GM11168 (cell line): ENCODE results near the gene OAS3.
"Not testable (repeated sequence)": the region's sequence is repeated elsewhere in the genome, so short reads cannot be mapped to it uniquely, and the experiment has no call there.

ENCODE experiments used
- in situ Hi-C: fragments of 300-500 bp; cut with MboI; formaldehyde crosslinking; loops from one replicate; pipeline ENCODE4 v1.12.0; 2022; ENCODE audit warnings: low sequenced_read_pairs; ENCODE audit not compliant: unreplicated experiment

The OAS3 gene

GRCh38 chr12:112948806-112949205 lies 10.5 kb downstream of the OAS3 start:
- in situ Hi-C loops: no loop called here

GRCh38 chr12:112950701-112951100 lies 12.4 kb downstream of the OAS3 start:
- in situ Hi-C loops: no loop called here

DNA sequence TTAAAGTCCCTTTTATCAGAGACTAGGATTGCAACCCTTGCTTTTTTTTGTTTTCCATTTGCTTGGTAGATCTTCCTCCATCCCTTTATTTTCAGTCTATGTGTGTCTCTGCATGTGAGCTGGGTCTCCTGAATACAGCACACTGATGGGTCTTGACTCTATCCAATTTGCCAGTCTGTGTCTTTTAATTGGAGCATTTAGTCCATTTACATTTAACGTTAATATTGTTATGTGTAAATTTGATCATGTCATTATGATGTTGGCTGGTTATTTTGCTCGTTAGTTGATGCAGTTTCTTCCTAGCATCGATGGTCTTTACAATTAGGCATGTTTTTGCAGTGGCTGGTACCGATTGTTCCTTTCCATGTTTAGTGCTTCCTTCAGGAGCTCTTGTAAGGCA lies 18.9 kb downstream of the OAS3 start:
- in situ Hi-C loops: not testable (repeated sequence)

DNA sequence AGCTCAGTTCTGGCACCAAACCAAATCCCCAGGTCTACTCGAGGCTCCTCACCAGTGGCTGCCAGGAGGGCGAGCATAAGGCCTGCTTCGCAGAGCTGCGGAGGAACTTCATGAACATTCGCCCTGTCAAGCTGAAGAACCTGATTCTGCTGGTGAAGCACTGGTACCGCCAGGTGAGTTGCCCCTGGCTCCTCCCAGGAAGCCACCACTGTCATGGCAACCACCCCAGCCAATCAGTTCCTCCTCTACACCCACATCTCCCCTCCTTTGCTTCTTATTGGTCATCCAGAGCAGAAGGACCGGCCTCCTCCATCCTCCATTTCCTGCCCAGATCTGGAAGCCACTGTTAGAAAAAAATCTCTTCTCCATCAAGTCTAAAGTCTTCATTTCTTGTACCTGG lies 22.8 kb downstream of the OAS3 start:
- in situ Hi-C loops: no loop called here

DNA sequence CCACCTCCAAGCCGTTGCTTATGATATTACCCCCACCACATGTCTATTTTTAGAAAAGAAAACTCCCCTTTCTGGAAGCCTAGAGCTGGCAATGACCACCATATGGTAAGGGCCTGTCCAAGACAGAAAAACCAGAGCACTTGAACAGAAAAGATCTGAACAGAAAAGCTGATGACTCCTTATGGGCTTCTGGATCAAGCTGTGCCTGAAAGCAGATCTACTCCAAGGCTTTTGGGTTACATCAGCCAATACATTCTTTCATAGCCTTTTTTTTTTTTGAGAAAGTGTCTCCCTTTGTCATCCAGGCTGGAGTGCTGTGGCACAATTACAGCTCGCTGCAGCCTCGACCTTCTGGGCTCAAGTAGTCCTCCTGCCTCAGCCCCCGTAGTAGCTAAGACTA lies 23.3 kb downstream of the OAS3 start:
- in situ Hi-C loops: no loop called here

GRCh38 chr12:112962561-112962960 lies 24.3 kb downstream of the OAS3 start:
- in situ Hi-C loops: no loop called here

GRCh38 chr12:112963227-112963861 lies 25.1 kb downstream of the OAS3 start:
- in situ Hi-C loops: no loop called here

DNA sequence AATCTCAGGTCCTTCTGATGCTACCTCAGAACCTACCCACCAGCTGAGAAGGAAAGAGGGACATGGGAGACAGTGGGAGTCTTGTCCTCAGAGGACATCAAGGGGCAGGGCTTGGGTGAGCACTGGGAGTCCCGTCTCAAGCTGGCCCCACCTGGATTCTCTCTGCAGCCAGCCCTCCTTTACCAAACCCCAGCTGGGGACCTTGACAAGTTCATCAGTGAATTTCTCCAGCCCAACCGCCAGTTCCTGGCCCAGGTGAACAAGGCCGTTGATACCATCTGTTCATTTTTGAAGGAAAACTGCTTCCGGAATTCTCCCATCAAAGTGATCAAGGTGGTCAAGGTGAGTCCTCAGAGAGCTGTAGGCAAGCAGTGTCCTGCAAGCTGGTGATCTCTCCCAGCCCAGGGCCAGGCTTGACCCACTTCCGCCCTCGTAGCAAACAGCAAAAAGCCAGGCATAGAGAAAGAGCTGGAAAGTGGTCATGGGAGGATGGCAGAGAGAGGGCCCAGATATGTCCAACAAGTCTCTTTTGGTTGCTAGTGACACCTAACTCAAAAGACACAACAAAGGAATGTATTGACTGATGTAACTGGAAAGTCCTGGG lies 25.9 kb downstream of the OAS3 start:
- in situ Hi-C loops: no loop called here

DNA sequence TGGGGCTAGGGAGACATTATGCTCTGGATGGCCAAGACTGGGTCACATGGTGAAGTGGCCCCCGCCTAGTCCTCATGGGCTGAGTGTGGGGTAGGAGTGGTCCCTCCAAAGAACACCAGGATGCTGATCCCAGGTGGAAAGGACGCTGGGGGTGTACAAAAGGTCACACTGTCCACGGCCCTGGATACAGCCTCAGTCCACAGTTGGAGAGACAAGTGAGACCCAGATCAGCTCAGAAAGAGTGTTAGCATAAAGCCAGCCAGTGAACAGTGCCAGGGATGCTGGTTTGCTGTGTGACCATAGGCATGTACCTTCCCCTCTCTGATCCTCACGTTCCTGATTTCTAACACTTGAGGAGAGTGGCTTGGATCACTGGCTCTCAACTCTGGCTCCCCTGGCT lies 26.6 kb downstream of the OAS3 start:
- in situ Hi-C loops: no loop called here

GRCh38 chr12:112965643-112966042 lies 27.4 kb downstream of the OAS3 start:
- in situ Hi-C loops: no loop called here

DNA sequence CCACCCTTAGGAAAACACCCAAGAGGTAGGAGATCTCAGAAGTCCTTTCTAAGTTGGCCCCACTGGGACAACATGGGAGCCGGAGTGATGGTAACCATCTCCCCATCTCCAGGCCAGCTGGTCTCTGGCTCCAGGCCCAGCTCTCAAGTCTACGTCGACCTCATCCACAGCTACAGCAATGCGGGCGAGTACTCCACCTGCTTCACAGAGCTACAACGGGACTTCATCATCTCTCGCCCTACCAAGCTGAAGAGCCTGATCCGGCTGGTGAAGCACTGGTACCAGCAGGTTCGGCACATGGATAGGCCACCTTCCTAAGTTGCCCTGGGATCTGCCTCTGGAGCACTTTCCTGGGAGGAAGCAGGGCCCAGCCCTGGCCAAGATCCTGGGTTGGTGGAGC lies 29.0 kb downstream of the OAS3 start:
- in situ Hi-C loops: no loop called here

DNA sequence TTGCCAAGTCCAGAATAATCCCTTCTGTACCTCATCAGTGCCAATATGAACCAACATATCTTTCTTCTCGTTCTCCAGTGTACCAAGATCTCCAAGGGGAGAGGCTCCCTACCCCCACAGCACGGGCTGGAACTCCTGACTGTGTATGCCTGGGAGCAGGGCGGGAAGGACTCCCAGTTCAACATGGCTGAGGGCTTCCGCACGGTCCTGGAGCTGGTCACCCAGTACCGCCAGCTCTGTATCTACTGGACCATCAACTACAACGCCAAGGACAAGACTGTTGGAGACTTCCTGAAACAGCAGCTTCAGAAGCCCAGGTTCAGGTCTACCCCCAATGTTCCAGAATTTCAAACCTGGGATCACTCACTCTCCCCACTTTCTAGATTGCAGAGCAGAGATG lies 29.6 kb downstream of the OAS3 start:
- in situ Hi-C loops: no loop called here

DNA sequence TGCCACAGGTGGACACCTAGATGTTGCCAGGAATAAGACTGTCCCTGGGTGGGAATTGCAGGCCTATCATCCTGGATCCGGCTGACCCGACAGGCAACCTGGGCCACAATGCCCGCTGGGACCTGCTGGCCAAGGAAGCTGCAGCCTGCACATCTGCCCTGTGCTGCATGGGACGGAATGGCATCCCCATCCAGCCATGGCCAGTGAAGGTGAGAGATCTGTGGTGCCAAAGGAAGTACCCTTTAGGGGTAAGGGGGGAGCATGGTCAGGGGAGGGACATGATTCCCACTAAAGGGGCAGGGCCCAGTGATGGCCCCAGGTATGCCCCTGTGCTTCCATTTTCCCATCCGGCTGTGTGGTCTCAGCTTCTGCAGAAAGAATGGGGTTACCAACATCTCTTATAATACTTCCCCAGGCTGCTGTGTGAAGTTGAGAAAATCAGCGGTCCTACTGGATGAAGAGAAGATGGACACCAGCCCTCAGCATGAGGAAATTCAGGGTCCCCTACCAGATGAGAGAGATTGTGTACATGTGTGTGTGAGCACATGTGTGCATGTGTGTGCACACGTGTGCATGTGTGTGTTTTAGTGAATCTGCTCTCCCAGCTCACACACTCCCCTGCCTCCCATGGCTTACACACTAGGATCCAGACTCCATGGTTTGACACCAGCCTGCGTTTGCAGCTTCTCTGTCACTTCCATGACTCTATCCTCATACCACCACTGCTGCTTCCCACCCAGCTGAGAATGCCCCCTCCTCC lies 31.5 kb downstream of the OAS3 start:
- in situ Hi-C loops: no loop called here

GRCh38 chr12:112970391-112970790 lies 32.1 kb downstream of the OAS3 start:
- in situ Hi-C loops: no loop called here

DNA sequence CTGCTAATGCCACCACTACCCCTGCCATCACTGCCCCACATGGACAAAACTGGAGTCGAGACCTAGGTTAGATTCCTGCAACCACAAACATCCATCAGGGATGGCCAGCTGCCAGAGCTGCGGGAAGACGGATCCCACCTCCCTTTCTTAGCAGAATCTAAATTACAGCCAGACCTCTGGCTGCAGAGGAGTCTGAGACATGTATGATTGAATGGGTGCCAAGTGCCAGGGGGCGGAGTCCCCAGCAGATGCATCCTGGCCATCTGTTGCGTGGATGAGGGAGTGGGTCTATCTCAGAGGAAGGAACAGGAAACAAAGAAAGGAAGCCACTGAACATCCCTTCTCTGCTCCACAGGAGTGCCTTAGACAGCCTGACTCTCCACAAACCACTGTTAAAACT lies 33.0 kb downstream of the OAS3 start:
- in situ Hi-C loops: no loop called here

DNA sequence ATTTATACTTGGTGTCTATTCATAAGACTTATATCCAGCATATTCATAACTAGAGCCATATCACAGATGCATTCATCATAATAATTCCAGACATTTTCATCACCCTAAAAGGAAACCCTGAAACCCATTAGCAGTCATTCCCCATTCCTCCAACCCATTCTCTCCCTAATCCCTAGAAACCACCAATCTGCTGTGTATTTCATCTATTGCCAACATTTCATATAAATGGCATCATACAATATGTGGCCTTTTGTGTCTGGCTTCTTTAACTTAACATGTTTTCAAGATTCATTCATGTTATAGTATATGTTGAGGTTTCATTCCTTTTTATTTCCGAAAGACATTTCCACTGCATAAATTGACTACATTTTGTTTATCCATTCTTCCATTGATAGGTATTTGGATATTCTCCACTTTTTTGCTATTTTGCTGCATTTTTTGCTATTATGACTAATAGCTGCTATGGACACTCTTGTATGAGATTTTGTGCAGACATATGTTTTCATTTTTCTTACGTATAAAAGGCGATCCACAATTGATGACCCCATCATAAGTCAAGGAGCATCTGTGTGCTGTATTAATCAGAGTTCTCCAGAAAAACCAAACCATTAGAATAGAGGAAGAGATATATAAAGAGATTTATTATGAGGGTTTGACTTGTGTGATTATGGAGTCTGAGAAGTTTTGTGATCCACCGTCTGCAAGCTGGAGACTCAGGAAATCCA lies 34.9 kb downstream of the OAS3 start:
- in situ Hi-C loops: no loop called here

DNA sequence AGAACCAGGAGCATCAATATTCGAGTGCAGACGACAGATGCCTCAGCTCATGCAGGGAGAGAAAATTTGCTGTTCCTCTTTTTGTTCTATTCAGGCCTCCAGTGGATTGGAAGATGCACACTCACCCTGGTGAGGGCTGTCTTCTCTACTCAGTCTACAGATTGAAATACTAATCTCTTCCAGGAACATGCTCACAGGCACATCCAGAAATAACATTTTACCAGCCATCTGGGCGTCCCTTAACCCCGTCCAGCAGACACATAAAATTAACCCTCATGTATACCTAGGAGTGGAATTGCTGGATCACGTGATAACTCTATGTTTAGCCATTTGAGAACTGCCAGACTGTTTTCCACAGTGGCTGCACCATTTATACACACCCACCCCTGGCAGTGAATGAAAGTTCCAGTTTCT lies 35.6 kb downstream of the OAS3 start:
- in situ Hi-C loops: no loop called here

- in situ Hi-C loops: no loop called here
These were observed 36.6 kb downstream of the OAS3 start for GRCh38 chr12:112974904-112975303.

GRCh38 chr12:112977139-112977538 lies 38.9 kb downstream of the OAS3 start:
- in situ Hi-C loops: no loop called here

DNA sequence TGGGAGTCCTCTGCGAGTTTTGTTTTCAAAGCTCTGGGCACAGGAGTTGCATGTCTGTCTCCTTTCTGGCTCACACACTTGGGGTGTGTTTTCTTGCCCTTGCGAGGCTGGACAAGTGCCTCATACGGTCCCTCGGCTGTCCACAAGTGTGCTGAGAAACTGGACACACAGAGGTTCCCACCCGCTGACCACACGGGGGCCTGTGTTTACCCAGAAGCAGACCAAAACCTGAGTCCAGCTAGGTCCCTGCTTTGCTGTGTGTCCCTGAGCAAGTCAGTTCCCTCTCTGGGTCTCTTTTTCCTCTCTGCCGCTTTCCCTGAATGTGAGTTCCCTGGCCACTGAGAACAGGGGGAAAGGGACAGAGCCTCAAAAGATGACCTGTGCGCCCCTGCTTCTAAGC lies 39.4 kb downstream of the OAS3 start:
- in situ Hi-C loops: no loop called here
